MG63 (cell line): ENCODE results near the gene NTRK2. TPM values are rescaled to one million over a fixed set of nuclear protein-coding genes. Genes with fewer than 3 reads are reported as not detected.

ENCODE experiments used
- DNase-seq: peaks from one replicate; pipeline ENCODE4 v3.0.0-alpha.2; 2020
- H3K27me3 ChIP-seq: fragments of 250-450 bp; sonication (Bioruptor Pico); 2 replicates; pipeline ENCODE4 v1.5.1; 2020; ENCODE audit warnings: mild to moderate bottlenecking, moderate library complexity
- H3K36me3 ChIP-seq: fragments of 250-450 bp; sonication (Bioruptor Pico); 2 replicates; pipeline ENCODE4 v1.5.1; 2020; ENCODE audit warnings: mild to moderate bottlenecking, moderate library complexity
- H3K4me3 ChIP-seq: fragments of 250-450 bp; sonication (Bioruptor Pico); 2 replicates; pipeline ENCODE4 v1.5.1; 2020; ENCODE audit warnings: mild to moderate bottlenecking, moderate library complexity
- H3K9me3 ChIP-seq: fragments of 250-450 bp; sonication (Bioruptor Pico); 2 replicates; pipeline ENCODE4 v1.5.1; 2020; ENCODE audit warnings: mild to moderate bottlenecking, moderate library complexity
- total RNA-seq: library from RNA; depleted of rRNA; stranded (reverse); fragments of >200 nt; shearing (Covaris generic); gene quantifications from 2 replicates; pipeline ENCODE4 v1.2.3, GENCODE V29; 2014; ENCODE audit warnings: low replicate concordance

NTRK2 gene
- total RNA-seq, 1 experiment from 2014 or later = not detected

GRCh38 chr9:84781931-84782866 is 112.7 kb downstream of the NTRK2 start:
- Histone ChIP-seq H3K36me3 (no peaks in the 10 kb centered on the region), H3K4me3 (no peak overlapping the region), H3K9me3 (no peaks in the 10 kb centered on the region), H3K27me3 (no peaks in the 10 kb centered on the region)
- no peak for DNase-seq

- no peaks in the 10 kb centered on the region for H3K36me3 ChIP-seq
- H3K4me3 ChIP-seq = no peak overlapping the region
- H3K27me3 ChIP-seq = no peaks in the 10 kb centered on the region
- no peak for DNase-seq
- no peaks in the 10 kb centered on the region for H3K9me3 ChIP-seq
Observed at GRCh38 chr9:84785792-84786547, 116.4 kb downstream of the NTRK2 start.

- no peaks in the 10 kb centered on the region for H3K27me3 ChIP-seq
- H3K9me3 ChIP-seq = no peaks in the 10 kb centered on the region
- DNase-seq = no peak
- H3K4me3 ChIP-seq = no peak overlapping the region
- H3K36me3 ChIP-seq = no peaks in the 10 kb centered on the region
Observed at GRCh38 chr9:84788803-84789462, 119.4 kb downstream of the NTRK2 start.

- Histone ChIP-seq H3K4me3 (no peak overlapping the region), H3K9me3 (no peaks in the 10 kb centered on the region), H3K27me3 (no peaks in the 10 kb centered on the region), H3K36me3 (no peaks in the 10 kb centered on the region)
- no peak for DNase-seq
Observed at GRCh38 chr9:84789463-84789830, 119.9 kb downstream of the NTRK2 start.

GRCh38 chr9:84791643-84792042 is 122.1 kb downstream of the NTRK2 start:
- DNase-seq = no peak
- Histone ChIP-seq H3K27me3 (no peaks in the 10 kb centered on the region), H3K9me3 (no peaks in the 10 kb centered on the region), H3K4me3 (no peak overlapping the region), H3K36me3 (no peaks in the 10 kb centered on the region)

- Histone ChIP-seq H3K9me3 (no peaks in the 10 kb centered on the region), H3K4me3 (no peak overlapping the region), H3K27me3 (no peaks in the 10 kb centered on the region), H3K36me3 (no peaks in the 10 kb centered on the region)
- no peak for DNase-seq
Observed at GRCh38 chr9:84793251-84793650, 123.7 kb downstream of the NTRK2 start.

- Histone ChIP-seq H3K27me3 (no peaks in the 10 kb centered on the region), H3K36me3 (no peaks in the 10 kb centered on the region), H3K9me3 (no peaks in the 10 kb centered on the region), H3K4me3 (no peak overlapping the region)
- DNase-seq = no peak
Observed at GRCh38 chr9:84794981-84795637, 125.6 kb downstream of the NTRK2 start.

- DNase-seq = no peak
- no peak overlapping the region for H3K4me3 ChIP-seq
- H3K36me3 ChIP-seq = no peaks in the 10 kb centered on the region
- H3K9me3 ChIP-seq = no peaks in the 10 kb centered on the region
- H3K27me3 ChIP-seq = no peaks in the 10 kb centered on the region
Observed at GRCh38 chr9:84796404-84796803, 126.9 kb downstream of the NTRK2 start.

GRCh38 chr9:84799251-84799650 is 129.7 kb downstream of the NTRK2 start:
- Histone ChIP-seq H3K36me3 (no peaks in the 10 kb centered on the region), H3K9me3 (no peaks in the 10 kb centered on the region), H3K27me3 (no peaks in the 10 kb centered on the region), H3K4me3 (no peak overlapping the region)
- DNase-seq = no peak

- H3K27me3 ChIP-seq = no peaks in the 10 kb centered on the region
- DNase-seq = no peak
- H3K4me3 ChIP-seq = no peak overlapping the region
- no peaks in the 10 kb centered on the region for H3K9me3 ChIP-seq
- H3K36me3 ChIP-seq = no peaks in the 10 kb centered on the region
Observed at GRCh38 chr9:84804951-84805694, 135.6 kb downstream of the NTRK2 start.

GRCh38 chr9:84807431-84807830 is 137.9 kb downstream of the NTRK2 start:
- DNase-seq = no peak
- Histone ChIP-seq H3K27me3 (no peaks in the 10 kb centered on the region), H3K4me3 (no peak overlapping the region), H3K9me3 (no peaks in the 10 kb centered on the region), H3K36me3 (no peaks in the 10 kb centered on the region)

GRCh38 chr9:84807870-84808390 is 138.4 kb downstream of the NTRK2 start:
- H3K36me3 ChIP-seq = no peaks in the 10 kb centered on the region
- no peak for DNase-seq
- H3K9me3 ChIP-seq = no peaks in the 10 kb centered on the region
- no peak overlapping the region for H3K4me3 ChIP-seq
- H3K27me3 ChIP-seq = no peaks in the 10 kb centered on the region

- Histone ChIP-seq H3K36me3 (no peaks in the 10 kb centered on the region), H3K4me3 (no peak overlapping the region), H3K27me3 (no peaks in the 10 kb centered on the region), H3K9me3 (no peaks in the 10 kb centered on the region)
- DNase-seq = no peak
Observed at GRCh38 chr9:84808416-84808815, 138.9 kb downstream of the NTRK2 start.

GRCh38 chr9:84811072-84811750 is 141.7 kb downstream of the NTRK2 start:
- DNase-seq = no peak
- H3K27me3 ChIP-seq = no peaks in the 10 kb centered on the region
- H3K9me3 ChIP-seq = no peaks in the 10 kb centered on the region
- H3K36me3 ChIP-seq = no peaks in the 10 kb centered on the region
- no peak overlapping the region for H3K4me3 ChIP-seq

- DNase-seq = no peak
- no peaks in the 10 kb centered on the region for H3K36me3 ChIP-seq
- H3K4me3 ChIP-seq = no peak overlapping the region
- no peaks in the 10 kb centered on the region for H3K27me3 ChIP-seq
- no peaks in the 10 kb centered on the region for H3K9me3 ChIP-seq
Observed at GRCh38 chr9:84811751-84812074, 142.2 kb downstream of the NTRK2 start.

- H3K27me3 ChIP-seq = no peaks in the 10 kb centered on the region
- no peaks in the 10 kb centered on the region for H3K36me3 ChIP-seq
- no peaks in the 10 kb centered on the region for H3K9me3 ChIP-seq
- H3K4me3 ChIP-seq = no peak overlapping the region
- no peak for DNase-seq
Observed at GRCh38 chr9:84812355-84812754, 142.8 kb downstream of the NTRK2 start.
